Heart right ventricle (tissue), 16 donors: ENCODE measurements around the gene LCMT2. TPM values are rescaled to one million over a fixed set of nuclear protein-coding genes. Genes with fewer than 3 reads are reported as not detected.
"Not testable (repeated sequence)": the region's sequence is repeated elsewhere in the genome, so short reads cannot be mapped to it uniquely, and the experiment has no call there.

Experiments used
- ATAC-seq, 8 donors: fragments of 200-7000 bp; cut with Tn5 transposase; one replicate each; pipeline ENCODE4 v1.9.1; 2020; ENCODE audit warnings: mild to moderate bottlenecking in 8 of 8, moderate library complexity in 8 of 8, moderate number of reproducible peaks in 1 of 8
- DNase-seq, 2 donors: peaks; one replicate each; pipeline ENCODE4 v3.0.0-alpha.2; 2020
- H3K27ac ChIP-seq, 10 donors: fragments of 200-600 bp; sonication (generic) in 2 of 10; one replicate each; pipeline versions ENCODE4 v1.5.0 to v1.8.0; 2020 to 2022; ENCODE audit warnings: mild to moderate bottlenecking in 3 of 10
- H3K27me3 ChIP-seq, 7 donors: fragments of 200-600 bp; one replicate each; pipeline ENCODE4 v1.8.0; 2021 to 2022; ENCODE audit warnings: mild to moderate bottlenecking in 2 of 7
- H3K36me3 ChIP-seq, 9 donors: fragments of 200-600 bp; sonication (generic) in 1 of 9; one replicate each; pipeline versions ENCODE4 v1.5.0 to v1.8.0; 2020 to 2022; ENCODE audit warnings: mild to moderate bottlenecking in 2 of 9
- H3K4me1 ChIP-seq, 9 donors: fragments of 200-600 bp; sonication (generic) in 1 of 9; one replicate each; pipeline versions ENCODE4 v1.5.0 to v1.8.0; 2020 to 2022; ENCODE audit warnings: mild to moderate bottlenecking in 4 of 9
- H3K4me3 ChIP-seq, 10 donors: fragments of 200-600 bp; sonication (generic) in 2 of 10; one replicate each; pipeline versions ENCODE4 v1.5.0 to v1.8.0; 2020 to 2022; ENCODE audit warnings: mild to moderate bottlenecking in 7 of 10, moderate library complexity in 2 of 10
- H3K9me3 ChIP-seq, 11 donors: fragments of 200-600 bp in 10 of 11; sonication (generic) in 2 of 11; one replicate each; pipeline versions ENCODE4 v1.5.0 to v1.8.0; 2013 to 2022; ENCODE audit warnings: mild to moderate bottlenecking in 2 of 11, control low read depth in 1 of 11, moderate library complexity in 1 of 11
- CTCF ChIP-seq, 9 donors: fragments of 200-600 bp; sonication (generic) in 2 of 9; IDR thresholded peaks; one replicate each; pipeline versions ENCODE4 v1.5.0 to v1.8.0; 2021 to 2022; ENCODE audit warnings: antibody characterized with exemption in 9 of 9, mild to moderate bottlenecking in 5 of 9, moderate library complexity in 1 of 9
- WGBS, 2 donors: extraction: QIAGEN DNeasy Blood & Tissue Kit; methylation state at CpG; one replicate each; pipeline ENCODE4 v1.1.7; 2013; ENCODE audit warnings: inconsistent platforms in 1 of 2; 5-methylcytosine and 5-hydroxymethylcytosine counted together
- intact Hi-C, 10 donors: fragments of 100-400 bp; cut with DNase I; formaldehyde crosslinking; loops; one replicate each; pipeline versions ENCODE4 v1.11.1 to v1.14.2; 2022
- polyA plus RNA-seq, 2 donors: library from polyadenylated mRNA; stranded (reverse); fragments of 200-250 nt; gene quantifications; one replicate each; pipeline ENCODE4 v1.2.3, GENCODE V29; 2013
- total RNA-seq, 10 donors: library from RNA; stranded (reverse); fragmentation: NEBNext Ultra II Directional in 3 of 10; extraction: Animal tissue kit (Norgen Biotek cat#: 25700) in 3 of 10; gene quantifications; one replicate each; pipeline versions ENCODE4 v1.2.1 to v1.2.4, GENCODE V29; 2021 to 2023
- donor health status: Arrhythmogenic right ventricular cardiomyopathy.
- donor health status: ischemic (EF 13 %, LVEDD 7.1; RV severe dilation, severe dysfunction).
- donor health status: healthy with polysubstance abuse.
- donor health status: DM: no; HTN: yes; CAD: no.
- donor health status: DM: no; HTN: no; CAD: no.
- donor health status: ischemic (EF 25% LVEDD 6.9; RV normal size, moderate dysfunction).
- donor health status: ischemic (EF 25% LVEDD 5.7; RV mildly dilated, moderate dysfunction).
- donor health status: healthy.
- donor health status: DM: yes; HTN: yes; CAD: no.
- donor health status: Ischemic cardiomyopathy.
- donor health status: ischemic (EF 35%, LVEDD 5.7; RV mildly dilated, moderate dysfunction).
- donor health status: nonischemic (EF 11% LVEDD 7.7; RV severe dilation, severe dysfunction).
- donor health status: DM: yes; HTN: yes; CAD: no.
- donor health status: PGD.
- donor health status: ischemic (EF 29% LVEDD 5.4; RV normal size, mild dysfunction).
- donor health status: nonischemic (EF 23%, LVEDD 6.1; RV moderate dilation, normal function).

LCMT2 gene
- total and polyA plus RNA-seq, 12 donors, result 1.5 to 8.7 (median 6.1) TPM

DNA sequence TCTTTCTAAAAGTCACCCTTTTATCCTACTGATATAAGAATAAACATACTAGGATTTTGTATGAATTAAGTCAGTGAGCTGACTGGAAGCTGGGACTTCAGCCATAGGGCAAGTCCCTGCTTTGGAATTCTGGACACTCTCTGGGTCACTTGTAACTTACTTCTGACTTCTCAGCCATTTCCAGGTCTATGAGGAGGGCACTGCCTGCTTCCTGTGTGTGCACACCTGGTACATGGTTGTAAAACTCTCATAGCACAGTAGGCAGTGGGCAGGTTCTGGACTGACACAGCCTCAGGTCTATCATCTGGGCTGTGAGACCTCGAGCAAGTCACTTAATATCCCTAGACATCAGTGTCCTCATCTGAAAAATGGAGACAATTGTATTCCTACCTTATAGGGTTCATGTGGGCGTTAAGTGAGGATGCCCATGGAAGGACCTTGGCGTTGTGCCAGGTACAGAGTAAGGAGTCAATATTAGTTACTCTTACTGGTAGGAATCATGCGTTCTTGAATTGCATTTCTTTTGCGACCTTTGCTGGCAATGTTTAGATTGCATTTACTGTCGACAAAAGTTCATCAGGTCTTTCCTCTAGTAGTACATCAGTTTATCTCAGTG lies 36.2 kb downstream of the LCMT2 start:
- WGBS, 2 donors, result 75% methylated on average over 6 of the region's 6 CpGs
- TF ChIP-seq CTCF (IDR thresholded peaks at IDR 0.05), result no peak
- Histone ChIP-seq H3K27me3 (peaks cover 0 to 58% (median 42%) of the 10 kb centered on the region in 7 donors), H3K4me3 (no peak overlapping the region), H3K4me1 (peaks cover 0 to 4% (median 0%) of the 10 kb centered on the region in 9 donors), H3K9me3 (no peaks in the 10 kb centered on the region), H3K27ac (no peak overlapping the region), H3K36me3 (no peaks in the 10 kb centered on the region)
- ATAC-seq (no peak), DNase-seq (no peak)
- intact Hi-C loops, result no loop called here

DNA sequence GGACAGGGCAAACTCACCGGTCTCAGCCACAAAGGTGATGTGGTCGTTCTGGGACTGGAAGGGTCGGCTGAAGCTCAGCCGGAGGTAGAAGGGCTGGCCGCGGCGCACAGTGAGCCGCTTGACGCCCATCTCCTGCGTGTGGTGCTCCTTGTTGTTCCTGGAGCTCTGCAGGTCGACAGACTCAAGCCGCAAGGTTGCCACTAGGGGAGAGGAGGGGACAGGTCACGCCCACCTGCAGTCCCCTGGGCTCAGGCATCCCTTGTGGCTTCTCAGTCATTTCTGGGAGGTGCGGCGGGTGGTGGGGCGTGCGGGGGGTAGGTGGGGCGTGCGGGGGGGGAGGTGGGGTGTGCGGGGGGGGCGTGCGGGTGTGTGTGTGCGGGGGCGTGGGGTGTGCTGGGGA lies 36.9 kb downstream of the LCMT2 start:
- WGBS, 2 donors, result 12 to 18% methylated on average over 11 to 19 of the region's 24 CpGs
- ATAC-seq (no peak), DNase-seq (no peak)
- Histone ChIP-seq H3K9me3 (no peaks in the 10 kb centered on the region), H3K4me3 (no peak overlapping the region), H3K27me3 (peaks cover 0 to 51% (median 40%) of the 10 kb centered on the region in 7 donors), H3K27ac (no peak overlapping the region), H3K36me3 (no peaks in the 10 kb centered on the region), H3K4me1 (peaks cover 0 to 4% (median 0%) of the 10 kb centered on the region in 9 donors)
- intact Hi-C loops, result no loop called here
- TF ChIP-seq CTCF (IDR thresholded peaks at IDR 0.05), result no peak

- WGBS, 2 donors, result 57 to 60% methylated on average over 12 of the region's 12 CpGs
- H3K4me3 ChIP-seq, result no peak overlapping the region
- H3K27me3 ChIP-seq, result peaks cover 0 to 45% (median 31%) of the 10 kb centered on the region in 7 donors
- TF ChIP-seq CTCF (IDR thresholded peaks at IDR 0.05), result no peak
- no peaks in the 10 kb centered on the region for H3K9me3 ChIP-seq
- ATAC-seq (no peak), DNase-seq (no peak)
- H3K36me3 ChIP-seq, result no peaks in the 10 kb centered on the region
- peaks cover 0 to 4% (median 0%) of the 10 kb centered on the region in 9 donors for H3K4me1 ChIP-seq
- no peak overlapping the region for H3K27ac ChIP-seq
- intact Hi-C loops, result no loop called here
Measured at GRCh38 chr15:43292375-43293078, 37.8 kb downstream of the LCMT2 start.

DNA sequence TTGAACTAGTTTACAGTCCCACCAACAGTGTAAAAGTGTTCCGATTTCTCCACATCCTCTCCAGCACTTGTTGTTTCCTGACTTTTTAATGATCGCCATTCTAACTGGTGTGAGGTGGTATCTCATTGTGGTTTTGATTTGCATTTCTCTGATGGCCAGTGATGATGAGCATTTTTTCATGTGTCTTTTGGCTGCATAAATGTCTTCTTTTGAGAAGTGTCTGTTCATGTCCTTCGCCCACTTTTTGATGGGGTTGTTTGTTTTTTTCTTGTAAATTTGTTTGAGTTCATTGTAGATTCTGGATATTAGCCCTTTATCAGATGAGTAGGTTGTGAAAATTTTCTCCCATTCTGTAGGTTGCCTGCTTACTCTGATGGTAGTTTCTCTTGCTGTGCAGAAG lies 40.7 kb downstream of the LCMT2 start:
- not testable (repeated sequence) for H3K4me3 ChIP-seq, H3K36me3 ChIP-seq, H3K9me3 ChIP-seq, H3K27ac ChIP-seq, DNase-seq, ATAC-seq, H3K4me1 ChIP-seq
- peaks cover 0 to 29% (median 19%) of the 10 kb centered on the region in 7 donors for H3K27me3 ChIP-seq
- WGBS, 2 donors, result 90 to 93% methylated on average over 2 of the region's 3 CpGs
- intact Hi-C loops, result loop anchor here in 1 of 10 donors (5.0 kb wide), 1 partner anchor 62 kb away; no protein-coding TSS in a partner anchor

DNA sequence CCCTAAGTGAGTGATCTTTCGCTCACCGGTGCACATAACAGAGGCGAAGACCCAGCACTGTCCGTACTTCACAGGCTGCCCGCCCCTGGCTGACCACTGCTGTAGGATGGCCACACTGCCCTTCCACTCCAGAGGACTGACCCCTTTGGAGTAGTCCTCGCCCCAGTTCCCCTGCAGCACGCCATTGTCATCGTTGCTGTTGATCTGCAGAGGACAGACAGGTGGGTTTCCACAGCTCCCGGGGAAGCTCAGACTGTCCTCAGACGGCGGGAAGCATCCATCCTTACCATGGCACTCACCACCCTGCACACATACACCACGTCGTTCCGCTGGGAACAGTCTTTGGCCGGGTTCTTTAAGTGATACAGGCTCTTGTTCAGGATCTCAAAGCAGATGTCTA lies 43.1 kb downstream of the LCMT2 start:
- no peaks in the 10 kb centered on the region for H3K9me3 ChIP-seq
- no peaks in the 10 kb centered on the region for H3K36me3 ChIP-seq
- intact Hi-C loops, result loop anchor here in 1 of 10 donors (5.0 kb wide), 1 partner anchor 60 kb away; no protein-coding TSS in a partner anchor
- H3K27me3 ChIP-seq, result peaks cover 0 to 12% (median 0%) of the 10 kb centered on the region in 7 donors
- DNase-seq (no peak), ATAC-seq (no peak)
- peaks cover 0 to 4% (median 0%) of the 10 kb centered on the region in 9 donors for H3K4me1 ChIP-seq
- no peak overlapping the region for H3K4me3 ChIP-seq
- H3K27ac ChIP-seq, result no peak overlapping the region
- no peak for TF ChIP-seq CTCF (IDR thresholded peaks at IDR 0.05)
- 73% methylated on average over 15 of the region's 15 CpGs for WGBS, 2 donors
